Activated naive CD4-positive, alpha-beta T cell treated with anti-CD3 and anti-CD28 coated beads, Interleukin-2, amount 10 ng/mL, durations not matched to agents 7 days and 5 days (primary cell): ENCODE measurements around the gene CTCF.

Experiments
- CTCF ChIA-PET: fragments of 350-600 bp; sonication (Branson Sonifier 250); formaldehyde crosslinking; loops from one replicate; lab custom pipeline; 2021; ENCODE audit warnings: antibody characterized with exemption; lab: Charles Lee
- DNase-seq: peaks from one replicate; pipeline ENCODE4 v3.0.0-alpha.2; 2020
- H3K27ac Mint-ChIP-seq: one replicate; pipeline ENCODE4 v1.8.0; 2021; ENCODE audit warnings: mild to moderate bottlenecking, moderate library complexity, mixed read lengths
- H3K27me3 Mint-ChIP-seq: one replicate; pipeline ENCODE4 v1.8.0; 2021; ENCODE audit warnings: mild to moderate bottlenecking, mixed read lengths
- H3K36me3 Mint-ChIP-seq: one replicate; pipeline ENCODE4 v1.8.0; 2021; ENCODE audit warnings: mixed read lengths
- H3K4me1 Mint-ChIP-seq: one replicate; pipeline ENCODE4 v1.8.0; 2021; ENCODE audit warnings: mixed read lengths
- H3K4me3 Mint-ChIP-seq: one replicate; pipeline ENCODE4 v1.8.0; 2021; ENCODE audit warnings: mild to moderate bottlenecking, moderate library complexity, mixed read lengths
- H3K9me3 Mint-ChIP-seq: one replicate; pipeline ENCODE4 v1.8.0; 2021; ENCODE audit warnings: mixed read lengths

The CTCF gene

GRCh38 chr16:67674851-67675578 is 112.7 kb downstream of the CTCF start:
- Mint-ChIP-seq H3K27ac (no peak overlapping the region), H3K4me3 (no peak overlapping the region), H3K36me3 (peaks cover 5% of the 10 kb centered on the region), H3K27me3 (no peaks in the 10 kb centered on the region), H3K4me1 (peaks cover 4% of the 10 kb centered on the region), H3K9me3 (no peaks in the 10 kb centered on the region)
- no peak for DNase-seq
- CTCF ChIA-PET = interaction anchor here (1.1 kb wide), 1 partner anchor 142 kb away, joined by 3 read pairs; no protein-coding TSS in a partner anchor

- no peak overlapping the region for H3K27ac Mint-ChIP-seq
- H3K4me1 Mint-ChIP-seq = peaks cover 4% of the 10 kb centered on the region
- peaks cover 5% of the 10 kb centered on the region for H3K36me3 Mint-ChIP-seq
- no peak for DNase-seq
- H3K27me3 Mint-ChIP-seq = no peaks in the 10 kb centered on the region
- no peak overlapping the region for H3K4me3 Mint-ChIP-seq
- H3K9me3 Mint-ChIP-seq = no peaks in the 10 kb centered on the region
- CTCF ChIA-PET = interaction anchor here (0.6 kb wide), 1 partner anchor 141 kb away, joined by 3 read pairs; no protein-coding TSS in a partner anchor
These were observed 113.2 kb downstream of the CTCF start for GRCh38 chr16:67675579-67675935.

GRCh38 chr16:67675999-67676398 is 113.7 kb downstream of the CTCF start:
- CTCF ChIA-PET = interaction anchor here (0.6 to 1.3 kb wide), 3 partner anchors 8 to 141 kb away, joined by 3 to 6 read pairs (median 5); no protein-coding TSS in a partner anchor
- no peak overlapping the region for H3K27ac Mint-ChIP-seq

GRCh38 chr16:67676516-67676915 is 114.2 kb downstream of the CTCF start:
- Mint-ChIP-seq H3K4me3 (no peak overlapping the region), H3K9me3 (no peaks in the 10 kb centered on the region), H3K4me1 (peaks cover 4% of the 10 kb centered on the region), H3K27ac (no peak overlapping the region), H3K36me3 (peaks cover 5% of the 10 kb centered on the region), H3K27me3 (no peaks in the 10 kb centered on the region)
- CTCF ChIA-PET = interaction anchor here (0.7 to 1.3 kb wide), 3 partner anchors 8 to 140 kb away, joined by 3 to 6 read pairs (median 5); no protein-coding TSS in a partner anchor
- no peak for DNase-seq

More at GRCh38 chr16:67675999-67676398, 113.7 kb downstream of the CTCF start:
- Mint-ChIP-seq H3K36me3 (peaks cover 5% of the 10 kb centered on the region), H3K4me3 (no peak overlapping the region), H3K27me3 (no peaks in the 10 kb centered on the region), H3K4me1 (peaks cover 4% of the 10 kb centered on the region), H3K9me3 (no peaks in the 10 kb centered on the region)
- no peak for DNase-seq

- Mint-ChIP-seq H3K27ac (no peak overlapping the region), H3K4me3 (no peak overlapping the region)
These were observed 114.6 kb downstream of the CTCF start for GRCh38 chr16:67676939-67677338.

GRCh38 chr16:67677712-67678111 is 115.4 kb downstream of the CTCF start:
- H3K27ac Mint-ChIP-seq = no peak overlapping the region
- no peak for DNase-seq
- peaks cover 7% of the 10 kb centered on the region for H3K36me3 Mint-ChIP-seq
- no peaks in the 10 kb centered on the region for H3K4me1 Mint-ChIP-seq
- no peaks in the 10 kb centered on the region for H3K27me3 Mint-ChIP-seq
- CTCF ChIA-PET = no interaction called here
- no peaks in the 10 kb centered on the region for H3K9me3 Mint-ChIP-seq
- no peak overlapping the region for H3K4me3 Mint-ChIP-seq

More at GRCh38 chr16:67676939-67677338, 114.6 kb downstream of the CTCF start:
- H3K4me1 Mint-ChIP-seq = peaks cover 4% of the 10 kb centered on the region
- peaks cover 5% of the 10 kb centered on the region for H3K36me3 Mint-ChIP-seq
- CTCF ChIA-PET = interaction anchor here (0.7 to 1.3 kb wide), 3 partner anchors 9 to 140 kb away, joined by 3 to 6 read pairs (median 5); no protein-coding TSS in a partner anchor
- no peaks in the 10 kb centered on the region for H3K9me3 Mint-ChIP-seq
- H3K27me3 Mint-ChIP-seq = no peaks in the 10 kb centered on the region
- no peak for DNase-seq

GRCh38 chr16:67678354-67679023 is 116.2 kb downstream of the CTCF start:
- no peak overlapping the region for H3K4me3 Mint-ChIP-seq
- no peak for DNase-seq
- no peaks in the 10 kb centered on the region for H3K4me1 Mint-ChIP-seq
- no peaks in the 10 kb centered on the region for H3K27me3 Mint-ChIP-seq
- peaks cover 9% of the 10 kb centered on the region for H3K36me3 Mint-ChIP-seq
- H3K27ac Mint-ChIP-seq = no peak overlapping the region
- H3K9me3 Mint-ChIP-seq = no peaks in the 10 kb centered on the region
- CTCF ChIA-PET = no interaction called here

GRCh38 chr16:67679935-67680897 is 117.9 kb downstream of the CTCF start:
- Mint-ChIP-seq H3K27ac (peak overlapping the region; percentile 54), H3K36me3 (peaks cover 16% of the 10 kb centered on the region), H3K9me3 (no peaks in the 10 kb centered on the region), H3K4me1 (peaks cover 10% of the 10 kb centered on the region), H3K4me3 (no peak overlapping the region), H3K27me3 (no peaks in the 10 kb centered on the region)
- CTCF ChIA-PET = interaction anchor here (0.9 to 1.3 kb wide), 3 partner anchors 12 to 203 kb away, joined by 3 to 4 read pairs (median 4); no protein-coding TSS in a partner anchor
- DNase-seq = no peak

- no peak overlapping the region for H3K4me3 Mint-ChIP-seq
- DNase-seq = no peak
- peaks cover 20% of the 10 kb centered on the region for H3K4me1 Mint-ChIP-seq
- H3K36me3 Mint-ChIP-seq = peaks cover 16% of the 10 kb centered on the region
- CTCF ChIA-PET = interaction anchor here (1.0 kb wide), 1 partner anchor 13 kb away, joined by 3 read pairs; no protein-coding TSS in a partner anchor
- peak overlapping the region; percentile 47 for H3K27ac Mint-ChIP-seq
- no peaks in the 10 kb centered on the region for H3K9me3 Mint-ChIP-seq
- H3K27me3 Mint-ChIP-seq = no peaks in the 10 kb centered on the region
These were observed 121.4 kb downstream of the CTCF start for GRCh38 chr16:67683767-67684166.

GRCh38 chr16:67685388-67686112 is 123.2 kb downstream of the CTCF start:
- CTCF ChIA-PET = interaction anchor here (1.0 kb wide), 1 partner anchor 13 kb away, joined by 3 read pairs; no protein-coding TSS in a partner anchor
- peaks cover 20% of the 10 kb centered on the region for H3K4me1 Mint-ChIP-seq
- H3K27ac Mint-ChIP-seq = peak overlapping the region; percentile 87
- H3K4me3 Mint-ChIP-seq = no peak overlapping the region
- peaks cover 16% of the 10 kb centered on the region for H3K36me3 Mint-ChIP-seq
- DNase-seq = no peak
- no peaks in the 10 kb centered on the region for H3K27me3 Mint-ChIP-seq
- no peaks in the 10 kb centered on the region for H3K9me3 Mint-ChIP-seq
